ENCODE data around the gene MVB12B.

Gene MVB12B

DNA sequence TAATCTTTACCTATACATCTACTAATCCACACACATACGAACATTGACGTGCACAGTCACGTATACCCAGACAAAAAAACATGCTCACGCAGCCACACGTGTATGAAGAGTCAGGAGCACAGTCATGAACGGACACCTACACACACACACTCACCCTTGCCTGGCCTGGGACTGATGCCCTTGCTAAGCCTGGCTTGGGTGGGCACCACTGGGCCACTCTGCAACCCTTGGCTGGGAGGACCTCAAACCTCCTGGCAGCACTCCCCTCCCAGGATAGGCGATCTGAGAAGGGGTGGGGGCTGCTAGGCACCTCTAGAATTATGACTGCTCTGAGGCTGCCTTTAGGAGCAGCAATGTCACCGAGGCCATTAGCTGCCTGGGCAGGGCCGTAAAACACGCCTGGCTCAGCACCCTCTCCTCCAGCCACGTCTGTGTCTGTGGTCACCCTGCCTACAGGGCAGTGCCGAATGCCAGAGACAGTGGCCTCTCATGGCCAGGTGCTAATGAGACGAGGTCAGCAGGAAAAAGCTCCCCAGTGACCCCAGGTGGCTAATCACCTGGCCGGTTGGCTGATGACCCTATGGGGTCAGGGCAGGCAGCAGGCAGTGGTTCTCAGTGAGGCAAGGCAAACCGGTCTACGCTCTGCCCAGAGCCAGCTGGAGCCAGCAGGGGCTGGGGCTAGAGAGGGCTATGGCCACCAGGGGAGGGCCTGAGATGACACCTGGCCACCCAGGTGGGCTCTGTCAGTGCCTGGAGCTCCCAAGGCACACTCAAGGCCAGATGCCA lies 33.7 kb upstream of the MVB12B start:
- DNase-seq (ENCODE audit: low spot score) = no peak
- TF ChIP-seq CTCF (IDR thresholded peaks at IDR 0.05) = no peak
- no peak overlapping the region for H3K27ac ChIP-seq
- H3K4me3 ChIP-seq = no peak overlapping the region

GRCh38 chr9:126293522-126293889 lies 33.1 kb upstream of the MVB12B start:
- no peak overlapping the region for H3K4me3 ChIP-seq
- no peak overlapping the region for H3K27ac ChIP-seq
- DNase-seq (ENCODE audit: low spot score) = no peak
- TF ChIP-seq CTCF (IDR thresholded peaks at IDR 0.05) = no peak

DNA sequence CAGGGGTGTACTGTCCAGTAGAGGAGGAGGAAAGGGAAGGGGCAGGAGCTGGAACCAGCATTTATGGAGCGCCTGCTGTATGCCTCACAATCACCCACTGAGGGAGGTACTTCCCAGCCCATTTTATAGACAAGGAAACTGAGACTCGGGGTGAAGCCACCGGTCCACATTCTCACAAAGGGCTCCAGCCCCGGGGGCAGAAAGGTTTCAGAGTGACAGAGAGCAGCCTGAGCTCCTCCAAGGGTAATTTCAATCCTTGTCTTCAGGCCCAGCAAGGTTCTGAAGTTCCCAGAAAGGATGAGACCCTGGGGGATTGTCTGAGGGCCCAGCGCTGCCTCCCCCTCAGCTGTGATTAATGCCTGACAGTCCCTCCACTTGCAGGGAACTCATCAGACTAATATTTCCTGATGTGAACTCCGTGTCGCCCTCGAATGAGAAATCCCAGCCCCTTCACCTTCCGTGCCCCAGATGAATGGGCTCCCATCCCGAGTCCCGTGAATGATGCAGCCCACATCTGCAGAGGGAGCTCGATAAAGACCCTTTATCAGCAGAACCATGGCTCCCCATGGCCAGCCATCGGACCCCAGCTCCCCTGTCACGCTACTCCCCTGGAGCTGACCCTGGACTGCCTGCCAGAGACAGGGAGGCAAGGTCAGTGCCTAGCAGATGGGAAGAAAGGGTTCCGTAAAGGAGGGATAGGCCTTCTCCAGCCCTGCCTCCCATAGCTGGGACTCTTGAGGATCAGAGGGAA lies 32.1 kb upstream of the MVB12B start:
- H3K27ac ChIP-seq = no peak overlapping the region
- no peak for DNase-seq (ENCODE audit: low spot score)
- no peak overlapping the region for H3K4me3 ChIP-seq
- TF ChIP-seq CTCF (IDR thresholded peaks at IDR 0.05) = no peak

- DNase-seq (ENCODE audit: low spot score) = no peak
- Histone ChIP-seq H3K27ac (no peak overlapping the region), H3K4me3 (no peak overlapping the region)
- no peak for TF ChIP-seq CTCF (IDR thresholded peaks at IDR 0.05)
Measured at GRCh38 chr9:126295082-126295477, 31.5 kb upstream of the MVB12B start.

DNA sequence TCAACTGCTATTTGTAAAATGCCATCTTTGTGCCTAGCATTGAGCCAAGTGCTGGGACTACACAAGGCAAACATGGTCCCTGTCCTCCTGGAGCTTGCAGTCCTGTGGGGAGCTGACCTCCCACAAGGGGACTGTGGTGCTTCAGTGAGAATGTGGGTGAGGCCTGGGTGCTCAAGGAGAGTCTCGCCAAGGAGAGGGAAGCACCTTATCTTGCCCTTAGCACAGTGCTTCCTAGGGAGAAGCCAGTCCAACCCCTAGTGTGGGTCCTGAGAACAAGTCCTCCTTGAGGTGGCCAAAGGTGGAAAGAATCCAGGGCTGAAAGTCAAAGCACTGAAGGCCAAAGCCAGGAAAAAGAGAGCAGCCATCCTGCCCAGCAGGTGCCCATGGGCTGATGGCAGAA lies 31.1 kb upstream of the MVB12B start:
- no peak overlapping the region for H3K27ac ChIP-seq
- H3K4me3 ChIP-seq = no peak overlapping the region
- no peak for TF ChIP-seq CTCF (IDR thresholded peaks at IDR 0.05)
- no peak for DNase-seq (ENCODE audit: low spot score)

- Histone ChIP-seq H3K27ac (no peak overlapping the region), H3K4me3 (no peak overlapping the region)
- no peak for TF ChIP-seq CTCF (IDR thresholded peaks at IDR 0.05)
- DNase-seq (ENCODE audit: low spot score) = no peak
Measured at GRCh38 chr9:126295936-126296600, 30.6 kb upstream of the MVB12B start.

Measured in coronary artery (tissue), 2 donors.